ENCODE measurements around the gene MSLN.

- TF ChIP-seq YY1 (IDR thresholded peaks at IDR 0.05; ENCODE audit: insufficient read depth, insufficient read length) (no peak), ZNF274 (IDR thresholded peaks at IDR 0.05; ENCODE audit: low read depth, low read length) (no peak)
Measured at GRCh38 chr16:817001-817906, 56.7 kb downstream of the MSLN start.

Data from NT2/D1 (cell line).